Measurements from ENCODE around the gene PABPN1L. TPM values are rescaled to one million over a fixed set of nuclear protein-coding genes. Genes with fewer than 3 reads are reported as not detected.

PABPN1L gene
- total RNA-seq, 1 experiment from 2014 or later: 0.57 TPM

- Histone ChIP-seq H3K4me2 (ENCODE audit: low read length) (no peak overlapping the region), H2AFZ (ENCODE audit: low read depth, low read length, poor library complexity, severe bottlenecking) (no peak overlapping the region), H3K27me3 (ENCODE audit: insufficient read depth, low read length) (no peaks in the 10 kb centered on the region), H3K36me3 (ENCODE audit: control insufficient read depth in 1 of 2, insufficient read depth in 2 of 2, low read length in 2 of 2) (no peaks in the 10 kb centered on the region; a peak in 1 of 4 replicates), H3K4me3 (replicated peaks in 1 of 2; ENCODE audit: low read depth in 1 of 2, low read length in 2 of 2) (no peak overlapping the region), H3K4me1 (ENCODE audit: control insufficient read depth in 1 of 2, insufficient read depth in 2 of 2, low read length in 2 of 2) (peaks cover 0 to 6% of the 10 kb centered on the region in 2 experiments; a peak in 2 of 4 replicates), H3K9me2 (ENCODE audit: insufficient read depth) (no peaks in the 10 kb centered on the region), H4K20me1 (ENCODE audit: insufficient read depth) (no peaks in the 10 kb centered on the region), H3K79me2 (ENCODE audit: insufficient read depth, low read length) (no peaks in the 10 kb centered on the region), H3K9ac (ENCODE audit: low read length) (no peak overlapping the region), H3K27ac (ENCODE audit: low read depth, low read length) (no peak overlapping the region; the same call in 1 of the 2 replicates), H3K9me3 (ENCODE audit: control insufficient read depth in 1 of 2, insufficient read depth in 1 of 2, low read depth in 1 of 2, low read length in 2 of 2) (no peaks in the 10 kb centered on the region)
- no peak for ATAC-seq
- RAD21 ChIA-PET (ENCODE audit: low non-redundant PET in 1 of 2, low total read pairs in 2 of 2, uncharacterized antibody in 2 of 2, unreplicated experiment in 2 of 2): no interaction called here
- TF ChIP-seq ZNF274 (IDR thresholded peaks at IDR 0.05; ENCODE audit: low read depth, low read length) (no peak), TCF7L2 (IDR thresholded peaks at IDR 0.05; ENCODE audit: borderline replicate concordance, extremely low read depth, insufficient read depth, insufficient read length) (no peak)
- CTCF ChIA-PET: no interaction called here
- DNase-seq (ENCODE audit: low read depth, low spot score): no peak
- POLR2A ChIA-PET: no interaction called here
- intact Hi-C loops (cut with micrococcal nuclease): no loop called here
- BruUV-seq (replicated peaks): no TSS peak
These were observed 33.6 kb upstream of the PABPN1L start for GRCh38 chr16:88899901-88900661.

DNA sequence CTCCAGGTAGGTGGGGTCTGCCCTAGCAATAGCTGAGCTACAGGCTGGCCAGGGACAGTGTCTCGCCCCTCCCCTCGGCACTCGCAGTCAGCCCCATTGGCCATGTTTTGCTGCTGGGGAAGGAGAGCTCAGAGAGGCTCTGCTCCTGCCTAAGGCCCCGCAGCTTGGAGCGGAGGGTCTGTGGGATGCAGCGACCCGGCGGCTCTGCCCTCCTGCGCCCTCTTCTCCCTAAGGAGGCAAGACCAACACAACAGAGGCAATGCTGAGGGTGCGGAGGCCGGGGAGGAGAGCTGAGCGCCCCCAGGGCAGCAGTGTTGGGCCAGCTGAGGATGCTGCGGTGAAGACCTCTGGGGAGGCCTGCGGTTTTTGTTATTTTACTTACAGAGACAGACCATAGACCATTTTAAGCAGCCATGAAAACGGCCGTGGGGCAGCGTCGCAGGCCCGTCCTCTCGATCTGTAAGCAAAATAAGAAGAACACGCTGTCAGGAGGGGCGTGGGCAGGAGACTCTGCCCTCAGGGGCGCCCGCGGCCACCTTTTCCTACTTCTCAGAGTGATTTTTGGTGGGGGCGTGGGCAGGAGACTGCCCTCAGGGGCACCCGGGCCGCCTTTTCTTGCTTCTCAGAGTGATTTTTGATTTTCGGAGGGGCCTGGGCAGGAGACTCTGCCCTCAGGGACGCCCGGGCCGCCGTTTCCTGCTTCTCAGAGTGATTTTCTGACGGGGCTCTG lies 31.4 kb upstream of the PABPN1L start:
- ChIA-PET CTCF (no interaction called here), POLR2A (no interaction called here), RAD21 (ENCODE audit: low non-redundant PET in 1 of 2, low total read pairs in 2 of 2, uncharacterized antibody in 2 of 2, unreplicated experiment in 2 of 2) (interaction anchor here in 1 of 2 experiments (0.7 kb wide), 1 partner anchor 25 kb away, joined by 3 read pairs; no protein-coding TSS in a partner anchor)
- Histone ChIP-seq H3K4me3 (replicated peaks in 1 of 2; ENCODE audit: low read depth in 1 of 2, low read length in 2 of 2) (no peak overlapping the region), H3K9me3 (ENCODE audit: control insufficient read depth in 1 of 2, insufficient read depth in 1 of 2, low read depth in 1 of 2, low read length in 2 of 2) (no peaks in the 10 kb centered on the region), H4K20me1 (ENCODE audit: insufficient read depth) (no peaks in the 10 kb centered on the region), H3K4me1 (ENCODE audit: control insufficient read depth in 1 of 2, insufficient read depth in 2 of 2, low read length in 2 of 2) (no peaks in the 10 kb centered on the region), H3K4me2 (ENCODE audit: low read length) (no peak overlapping the region), H3K36me3 (ENCODE audit: control insufficient read depth in 1 of 2, insufficient read depth in 2 of 2, low read length in 2 of 2) (no peaks in the 10 kb centered on the region; a peak in 1 of 4 replicates), H3K79me2 (ENCODE audit: insufficient read depth, low read length) (no peaks in the 10 kb centered on the region), H3K9me2 (ENCODE audit: insufficient read depth) (no peaks in the 10 kb centered on the region), H3K27ac (ENCODE audit: low read depth, low read length) (no peak overlapping the region), H3K9ac (ENCODE audit: low read length) (no peak overlapping the region), H2AFZ (ENCODE audit: low read depth, low read length, poor library complexity, severe bottlenecking) (no peak overlapping the region), H3K27me3 (ENCODE audit: insufficient read depth, low read length) (no peaks in the 10 kb centered on the region)
- ATAC-seq (no peak), DNase-seq (ENCODE audit: low read depth, low spot score) (no peak)
- BruUV-seq (replicated peaks): no TSS peak
- intact Hi-C loops (cut with micrococcal nuclease): no loop called here
- TF ChIP-seq, protein P1, sequence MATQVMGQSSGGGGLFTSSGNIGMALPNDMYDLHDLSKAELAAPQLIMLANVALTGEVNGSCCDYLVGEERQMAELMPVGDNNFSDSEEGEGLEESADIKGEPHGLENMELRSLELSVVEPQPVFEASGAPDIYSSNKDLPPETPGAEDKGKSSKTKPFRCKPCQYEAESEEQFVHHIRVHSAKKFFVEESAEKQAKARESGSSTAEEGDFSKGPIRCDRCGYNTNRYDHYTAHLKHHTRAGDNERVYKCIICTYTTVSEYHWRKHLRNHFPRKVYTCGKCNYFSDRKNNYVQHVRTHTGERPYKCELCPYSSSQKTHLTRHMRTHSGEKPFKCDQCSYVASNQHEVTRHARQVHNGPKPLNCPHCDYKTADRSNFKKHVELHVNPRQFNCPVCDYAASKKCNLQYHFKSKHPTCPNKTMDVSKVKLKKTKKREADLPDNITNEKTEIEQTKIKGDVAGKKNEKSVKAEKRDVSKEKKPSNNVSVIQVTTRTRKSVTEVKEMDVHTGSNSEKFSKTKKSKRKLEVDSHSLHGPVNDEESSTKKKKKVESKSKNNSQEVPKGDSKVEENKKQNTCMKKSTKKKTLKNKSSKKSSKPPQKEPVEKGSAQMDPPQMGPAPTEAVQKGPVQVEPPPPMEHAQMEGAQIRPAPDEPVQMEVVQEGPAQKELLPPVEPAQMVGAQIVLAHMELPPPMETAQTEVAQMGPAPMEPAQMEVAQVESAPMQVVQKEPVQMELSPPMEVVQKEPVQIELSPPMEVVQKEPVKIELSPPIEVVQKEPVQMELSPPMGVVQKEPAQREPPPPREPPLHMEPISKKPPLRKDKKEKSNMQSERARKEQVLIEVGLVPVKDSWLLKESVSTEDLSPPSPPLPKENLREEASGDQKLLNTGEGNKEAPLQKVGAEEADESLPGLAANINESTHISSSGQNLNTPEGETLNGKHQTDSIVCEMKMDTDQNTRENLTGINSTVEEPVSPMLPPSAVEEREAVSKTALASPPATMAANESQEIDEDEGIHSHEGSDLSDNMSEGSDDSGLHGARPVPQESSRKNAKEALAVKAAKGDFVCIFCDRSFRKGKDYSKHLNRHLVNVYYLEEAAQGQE (IDR thresholded peaks at IDR 0.05; ENCODE audit: low read depth): no peak
- TF ChIP-seq POLR2AphosphoS5 (IDR thresholded peaks at IDR 0.05; ENCODE audit: low read depth, low read length): no peak
- TF ChIP-seq ZBTB33 (IDR thresholded peaks at IDR 0.05; ENCODE audit: extremely low read depth, insufficient replicate concordance, low read length): no peak
- TF ChIP-seq ZNF274 (IDR thresholded peaks at IDR 0.05; ENCODE audit: low read depth, low read length): no peak
- TF ChIP-seq, protein P2, sequence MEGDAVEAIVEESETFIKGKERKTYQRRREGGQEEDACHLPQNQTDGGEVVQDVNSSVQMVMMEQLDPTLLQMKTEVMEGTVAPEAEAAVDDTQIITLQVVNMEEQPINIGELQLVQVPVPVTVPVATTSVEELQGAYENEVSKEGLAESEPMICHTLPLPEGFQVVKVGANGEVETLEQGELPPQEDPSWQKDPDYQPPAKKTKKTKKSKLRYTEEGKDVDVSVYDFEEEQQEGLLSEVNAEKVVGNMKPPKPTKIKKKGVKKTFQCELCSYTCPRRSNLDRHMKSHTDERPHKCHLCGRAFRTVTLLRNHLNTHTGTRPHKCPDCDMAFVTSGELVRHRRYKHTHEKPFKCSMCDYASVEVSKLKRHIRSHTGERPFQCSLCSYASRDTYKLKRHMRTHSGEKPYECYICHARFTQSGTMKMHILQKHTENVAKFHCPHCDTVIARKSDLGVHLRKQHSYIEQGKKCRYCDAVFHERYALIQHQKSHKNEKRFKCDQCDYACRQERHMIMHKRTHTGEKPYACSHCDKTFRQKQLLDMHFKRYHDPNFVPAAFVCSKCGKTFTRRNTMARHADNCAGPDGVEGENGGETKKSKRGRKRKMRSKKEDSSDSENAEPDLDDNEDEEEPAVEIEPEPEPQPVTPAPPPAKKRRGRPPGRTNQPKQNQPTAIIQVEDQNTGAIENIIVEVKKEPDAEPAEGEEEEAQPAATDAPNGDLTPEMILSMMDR (IDR thresholded peaks at IDR 0.05 in 2 of 3, conservative IDR thresholded peaks at IDR 0.05 in 1 of 3; ENCODE audit: borderline replicate concordance in 1 of 3, insufficient read depth in 1 of 3, low read depth in 2 of 3, low read length in 2 of 3): no peak
- no peak for TF ChIP-seq SP1 (IDR thresholded peaks at IDR 0.05; ENCODE audit: low read depth)

All from HCT116 (cell line).